Measurements from ENCODE around the gene SLC6A16.

SLC6A16 gene

DNA sequence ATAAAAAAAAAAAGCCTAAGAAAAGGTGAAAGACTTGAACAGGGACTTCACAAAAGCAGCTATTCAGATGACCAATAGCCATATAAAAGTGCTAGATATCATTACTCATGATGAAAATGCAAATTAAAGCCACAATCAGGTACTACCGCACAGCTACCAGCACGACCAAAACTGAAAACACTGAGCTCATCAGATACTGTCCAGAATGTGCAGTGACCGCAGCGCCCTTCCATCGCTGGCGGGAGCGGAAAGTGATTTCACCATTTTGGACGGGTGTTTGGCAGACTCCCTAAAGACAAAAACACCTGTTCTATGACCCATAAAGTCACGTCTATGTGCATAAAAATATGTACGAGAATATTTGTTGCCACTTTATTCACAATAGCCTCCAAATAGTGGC is 60.7 kb downstream of the SLC6A16 start:
- no peak for DNase-seq

DNA sequence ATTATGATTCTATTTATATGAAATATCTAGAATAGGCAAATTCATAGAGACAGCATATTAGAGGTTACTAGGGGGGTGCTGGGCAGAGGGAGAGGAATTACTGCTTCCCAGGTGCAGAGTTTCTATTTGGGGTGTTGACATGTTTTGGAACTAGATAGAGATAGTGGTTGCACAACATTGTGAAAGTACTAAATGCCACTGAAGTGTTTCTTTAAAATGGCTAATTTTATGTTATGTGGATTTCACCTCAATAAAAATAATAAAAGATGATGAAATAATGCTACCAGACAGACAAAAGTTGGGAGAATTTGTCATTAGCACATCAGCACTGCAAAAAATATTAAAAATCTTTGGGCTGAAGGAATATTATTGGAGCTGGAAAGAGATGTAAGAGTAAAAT is 63.4 kb downstream of the SLC6A16 start:
- no peak for DNase-seq

DNA sequence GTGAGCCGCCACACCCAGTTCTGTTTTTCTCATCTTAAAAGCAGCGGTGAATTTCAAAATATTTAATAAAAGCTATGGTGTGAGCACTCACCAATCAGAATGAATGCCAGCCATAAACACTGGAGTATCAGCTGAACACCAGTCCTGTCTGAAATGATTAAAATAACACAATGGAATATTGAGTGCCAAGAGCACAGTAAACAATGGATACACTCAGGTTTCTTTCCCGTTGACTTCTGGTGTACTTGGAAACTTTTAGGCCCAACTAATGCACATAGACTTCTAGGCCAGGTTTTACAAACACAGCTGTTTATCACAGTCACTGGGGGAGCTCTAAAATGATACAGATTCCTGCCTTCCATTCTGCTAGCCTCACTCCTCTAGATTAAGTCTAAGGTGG is 68.3 kb downstream of the SLC6A16 start:
- DNase-seq = no peak

DNA sequence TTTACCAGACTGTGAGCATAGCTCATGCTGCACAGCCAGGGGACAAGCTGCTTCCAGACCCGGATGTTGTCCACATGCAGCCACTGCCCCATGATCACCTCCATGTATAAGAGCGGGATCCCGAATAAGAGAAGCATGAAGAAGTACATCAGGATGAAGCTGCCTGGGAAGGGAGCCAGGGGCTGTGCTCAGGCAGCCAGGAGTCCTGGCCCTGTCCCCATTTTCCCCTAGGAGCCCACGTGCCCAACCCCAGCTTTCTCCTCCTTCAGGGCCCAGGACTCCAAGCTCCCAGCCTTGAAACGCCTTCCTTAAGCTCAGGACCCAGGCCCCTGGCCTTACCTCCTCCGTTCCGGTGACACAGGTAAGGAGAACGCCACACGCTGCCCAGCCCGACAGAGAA is 69.3 kb downstream of the SLC6A16 start:
- DNase-seq = no peak

- DNase-seq = no peak
Observed at GRCh38 chr19:49249933-49250332, 75.1 kb downstream of the SLC6A16 start.

GRCh38 chr19:49247676-49248075 is 77.3 kb downstream of the SLC6A16 start:
- no peak for DNase-seq

GRCh38 chr19:49244256-49244655 is 80.7 kb downstream of the SLC6A16 start:
- DNase-seq = no peak

GRCh38 chr19:49243726-49244125 is 81.3 kb downstream of the SLC6A16 start:
- no peak for DNase-seq

GRCh38 chr19:49243129-49243528 is 81.9 kb downstream of the SLC6A16 start:
- DNase-seq = no peak

DNA sequence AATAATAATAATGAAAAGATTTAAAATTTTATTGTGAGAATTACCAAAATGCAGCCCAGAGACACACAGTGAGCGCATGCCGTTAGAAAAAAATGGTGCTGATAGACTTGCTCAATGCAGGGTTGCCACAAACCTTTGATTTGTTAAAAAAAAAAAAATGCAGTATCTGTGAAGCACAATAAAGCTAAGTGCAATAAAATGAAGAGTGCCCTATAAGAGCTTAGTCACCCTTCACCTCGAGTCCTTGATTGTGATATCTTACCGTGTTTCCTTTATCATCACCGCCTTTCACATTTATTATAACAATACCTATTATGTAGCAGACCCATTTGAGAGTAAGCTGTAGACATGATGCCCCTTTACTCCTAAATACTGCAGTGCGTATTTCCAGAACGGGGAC is 83.2 kb downstream of the SLC6A16 start:
- no peak for DNase-seq

Measured in stimulated activated naive CD4-positive, alpha-beta T cell (primary cell).